Superior temporal gyrus (tissue), 1 donor: ENCODE data around the gene RNF40.

Experiments
- DNase-seq: peaks from one replicate; pipeline ENCODE4 v3.0.0-alpha.2; 2016; ENCODE audit errors: extremely low spot score

Gene RNF40

GRCh38 chr16:30740364-30741251, 21.5 kb upstream of the RNF40 start:
- DNase-seq = no peak

GRCh38 chr16:30741461-30741914, 20.6 kb upstream of the RNF40 start:
- no peak for DNase-seq

DNA sequence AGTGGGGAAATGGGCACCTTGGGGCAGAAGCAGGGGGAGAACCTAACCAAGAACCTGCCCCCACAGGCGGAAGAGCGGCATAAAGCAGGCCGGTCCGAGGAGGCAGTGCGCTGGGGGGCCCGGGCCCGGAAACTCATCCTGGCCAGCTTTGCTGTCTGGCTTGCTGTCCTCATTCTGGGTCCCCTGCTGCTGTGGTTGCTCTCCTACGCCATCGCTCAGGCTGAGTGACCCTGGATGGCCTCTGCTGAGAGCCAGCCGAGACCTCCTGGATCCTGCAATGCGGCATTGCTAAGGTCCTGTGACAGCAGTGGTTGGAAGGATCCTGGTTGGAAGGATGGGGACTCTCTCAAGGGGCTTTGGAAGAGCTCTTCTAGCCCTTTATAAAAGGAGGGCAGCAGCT, 18.4 kb upstream of the RNF40 start:
- no peak for DNase-seq

- DNase-seq = no peak
Measured at GRCh38 chr16:30744183-30744582, 17.9 kb upstream of the RNF40 start.

DNA sequence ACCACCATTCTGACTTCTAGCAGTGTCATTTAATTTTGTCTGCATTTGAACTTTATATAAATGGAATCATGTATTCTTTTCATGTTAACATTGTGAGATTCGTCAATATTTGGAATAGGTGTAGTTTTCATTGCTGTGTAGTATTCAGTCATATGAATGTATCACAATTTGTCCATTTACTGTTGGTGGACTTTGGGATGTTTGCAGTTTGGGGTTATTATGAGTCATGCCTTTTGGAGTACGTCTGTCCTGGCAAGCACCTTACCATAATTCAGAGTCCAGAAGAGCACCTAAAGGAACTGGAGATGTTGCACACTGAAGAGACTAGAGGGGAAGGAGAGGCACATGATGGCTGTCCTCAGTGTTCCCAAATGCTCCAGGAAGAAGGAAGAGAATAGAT, 17.0 kb upstream of the RNF40 start:
- DNase-seq = no peak

DNA sequence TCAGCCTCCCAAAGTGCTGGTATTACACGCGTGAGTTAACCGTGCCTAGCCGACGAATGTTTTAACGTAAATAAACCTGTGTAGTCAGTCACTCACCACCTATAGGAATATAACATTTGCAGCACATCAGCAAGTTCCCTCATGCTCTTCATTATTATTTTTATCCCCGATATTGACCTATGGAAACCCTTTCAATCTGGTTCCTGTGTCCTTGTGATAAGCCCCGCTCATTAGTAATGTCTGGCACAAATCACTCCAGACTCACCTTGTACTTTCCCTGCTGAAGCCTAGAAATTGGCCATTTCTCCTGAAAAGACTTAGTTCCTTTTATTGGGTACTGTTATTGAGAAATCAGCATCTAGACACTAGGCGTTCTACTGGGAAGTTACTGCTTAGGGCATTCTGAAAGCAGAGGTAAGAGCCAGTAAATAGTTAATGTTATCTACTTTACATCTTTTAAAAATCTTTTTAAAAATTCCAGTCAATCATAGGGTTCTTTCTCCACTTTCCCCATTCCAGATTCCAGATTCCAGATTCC, 15.4 kb upstream of the RNF40 start:
- no peak for DNase-seq

DNA sequence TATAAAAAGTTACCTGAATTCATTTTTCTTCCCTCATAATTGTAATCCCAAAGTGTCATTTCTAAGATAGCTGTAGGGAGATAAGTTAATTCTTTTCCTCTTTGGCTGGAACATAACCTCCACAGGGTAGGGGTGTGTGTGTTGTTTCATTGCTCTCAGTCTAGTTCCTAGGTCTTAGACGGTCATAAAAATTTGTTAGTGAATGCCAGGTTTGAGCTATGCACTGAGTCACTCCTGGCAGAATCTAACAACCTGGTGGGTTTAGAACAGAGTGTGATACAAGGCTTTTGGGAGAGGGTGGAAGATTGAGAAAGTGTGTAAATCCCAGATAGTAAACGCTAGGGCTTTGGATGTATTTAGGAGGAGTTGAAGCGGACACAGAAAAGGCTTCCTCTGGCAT, 14.8 kb upstream of the RNF40 start:
- no peak for DNase-seq

DNA sequence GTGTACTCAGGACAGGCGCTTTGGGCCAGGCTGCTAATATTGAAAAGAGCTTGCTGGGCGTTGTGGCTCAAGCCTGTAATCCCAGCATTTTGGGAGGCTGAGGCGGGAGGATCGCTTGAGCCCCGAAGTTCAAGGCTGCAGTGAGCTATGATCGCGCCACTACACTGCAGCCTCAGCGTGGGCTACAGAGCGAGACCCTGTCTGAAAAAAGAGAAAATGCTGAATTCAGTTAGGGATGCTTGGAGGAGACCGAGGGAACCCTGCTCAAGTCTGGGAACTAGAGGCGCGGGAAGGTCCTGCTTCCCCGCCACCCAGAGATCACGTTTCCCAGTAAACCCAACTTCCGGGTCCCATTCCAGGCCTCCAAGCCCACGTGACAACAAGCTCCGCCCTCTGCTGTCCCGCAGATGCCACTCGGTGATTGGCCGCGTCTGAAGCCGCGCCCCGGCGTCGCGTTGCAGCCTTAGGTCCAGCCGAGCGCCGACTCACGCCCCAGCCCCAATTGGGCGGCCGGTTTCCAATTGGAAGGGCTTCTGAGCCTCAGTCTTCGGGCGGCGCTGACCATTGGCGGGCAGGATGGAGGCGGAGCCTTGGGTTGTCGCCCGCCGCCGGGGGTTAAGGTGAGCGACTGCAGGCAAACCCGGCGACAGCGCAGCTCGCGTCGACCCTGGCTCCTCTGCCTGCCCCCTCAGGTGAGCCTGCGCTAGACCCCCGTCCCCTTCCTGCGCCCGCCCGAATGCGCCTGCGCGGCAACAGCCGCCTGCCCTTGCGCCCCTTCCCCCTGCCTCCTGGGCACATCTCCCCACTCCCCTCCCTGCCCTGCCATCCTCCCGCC, 14.1 kb upstream of the RNF40 start, which contains the start of gene PHKG2:
PHKG2 (plus strand) TSS at position 627 of the 835 bp plus-strand sequence. CDS start 396 bp downstream, outside the sequence.
- peak; percentile 99 for DNase-seq

DNA sequence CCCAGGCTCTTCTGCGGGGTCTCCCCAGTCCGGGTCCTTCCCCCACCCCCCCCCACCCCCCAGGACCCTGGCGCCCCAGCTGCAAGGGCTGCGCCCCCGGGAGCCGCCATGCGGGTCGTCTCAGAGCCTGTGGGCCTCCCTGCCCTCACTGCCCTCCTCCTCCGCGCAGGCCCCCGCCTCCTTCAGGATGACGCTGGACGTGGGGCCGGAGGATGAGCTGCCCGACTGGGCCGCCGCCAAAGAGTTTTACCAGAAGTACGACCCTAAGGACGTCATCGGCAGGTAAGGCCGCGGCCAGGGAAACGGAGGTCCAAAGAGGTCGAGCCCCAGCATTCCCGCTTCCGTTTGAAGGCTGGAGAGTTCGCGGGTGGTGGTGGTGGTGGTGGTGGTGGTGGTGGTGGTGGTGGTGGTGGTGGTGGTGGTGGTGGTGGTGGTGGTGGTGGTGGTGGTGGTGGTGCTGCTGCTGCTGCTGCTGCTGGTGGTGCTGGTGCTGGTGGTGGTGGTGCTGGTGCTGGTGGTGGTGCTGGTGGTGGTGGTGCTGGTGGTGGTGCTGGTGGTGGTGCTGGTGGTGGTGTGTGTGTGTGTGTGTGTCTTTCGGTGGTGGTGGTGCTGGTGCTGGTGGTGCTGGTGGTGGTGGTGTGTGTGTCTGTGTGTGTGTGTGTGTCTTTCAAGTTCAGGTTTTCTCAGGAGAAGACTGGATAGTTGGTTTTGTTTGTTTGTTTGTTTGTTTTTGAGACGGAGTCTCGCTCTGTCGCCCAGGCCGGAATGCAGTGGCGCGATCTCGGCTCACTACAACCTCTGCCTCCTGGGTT, 13.3 kb upstream of the RNF40 start:
- DNase-seq = no peak

DNA sequence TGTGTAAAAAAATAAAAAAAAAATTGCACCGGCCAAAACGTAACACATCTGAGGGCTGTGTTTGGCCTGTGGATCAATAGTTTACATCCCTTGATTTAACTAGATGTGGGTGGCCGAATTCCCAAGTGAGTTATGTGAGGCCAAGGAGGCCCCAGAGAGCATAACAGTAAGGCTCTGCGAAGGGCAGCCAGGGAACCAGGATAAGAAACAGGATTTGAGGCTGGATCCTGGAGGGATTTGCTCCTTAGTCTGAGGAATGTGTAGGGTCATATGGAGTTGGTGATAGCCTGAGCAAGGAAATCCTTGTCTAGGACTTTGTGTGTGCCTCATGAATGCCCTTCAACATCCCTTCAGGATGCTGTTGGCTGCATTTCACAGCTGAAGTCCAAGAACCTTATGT, 11.9 kb upstream of the RNF40 start:
- DNase-seq = no peak

GRCh38 chr16:30750876-30751465, 11.2 kb upstream of the RNF40 start:
- DNase-seq = no peak

- no peak for DNase-seq
Measured at GRCh38 chr16:30753596-30753995, 8.5 kb upstream of the RNF40 start.

DNA sequence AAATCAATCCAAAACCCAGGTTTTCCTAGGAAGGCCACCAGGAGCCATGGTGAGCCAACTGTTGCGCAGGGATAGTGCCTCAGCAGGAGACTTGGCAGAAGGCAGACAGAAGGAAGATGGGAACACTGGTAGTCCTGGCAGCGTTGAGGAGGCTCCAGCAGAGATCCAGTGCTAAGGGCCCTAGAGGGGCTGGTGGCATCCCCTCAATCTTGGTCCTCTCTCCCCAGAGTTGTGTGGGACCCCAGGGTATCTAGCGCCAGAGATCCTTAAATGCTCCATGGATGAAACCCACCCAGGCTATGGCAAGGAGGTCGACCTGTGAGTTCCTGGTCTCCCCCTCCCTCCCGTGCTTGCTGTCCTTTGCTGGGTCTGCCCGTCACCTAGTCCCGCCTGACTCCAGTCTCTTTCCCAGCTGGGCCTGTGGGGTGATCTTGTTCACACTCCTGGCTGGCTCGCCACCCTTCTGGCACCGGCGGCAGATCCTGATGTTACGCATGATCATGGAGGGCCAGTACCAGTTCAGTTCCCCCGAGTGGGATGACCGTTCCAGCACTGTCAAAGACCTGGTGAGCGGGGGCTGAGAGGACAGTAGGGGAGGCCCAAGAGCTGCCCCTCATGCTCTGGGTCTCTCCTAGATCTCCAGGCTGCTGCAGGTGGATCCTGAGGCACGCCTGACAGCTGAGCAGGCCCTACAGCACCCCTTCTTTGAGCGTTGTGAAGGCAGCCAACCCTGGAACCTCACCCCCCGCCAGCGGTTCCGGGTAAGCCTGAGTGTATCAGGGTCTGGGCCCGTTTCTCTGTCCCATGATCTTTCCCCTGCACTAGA, 6.0 kb upstream of the RNF40 start:
- DNase-seq = no peak

DNA sequence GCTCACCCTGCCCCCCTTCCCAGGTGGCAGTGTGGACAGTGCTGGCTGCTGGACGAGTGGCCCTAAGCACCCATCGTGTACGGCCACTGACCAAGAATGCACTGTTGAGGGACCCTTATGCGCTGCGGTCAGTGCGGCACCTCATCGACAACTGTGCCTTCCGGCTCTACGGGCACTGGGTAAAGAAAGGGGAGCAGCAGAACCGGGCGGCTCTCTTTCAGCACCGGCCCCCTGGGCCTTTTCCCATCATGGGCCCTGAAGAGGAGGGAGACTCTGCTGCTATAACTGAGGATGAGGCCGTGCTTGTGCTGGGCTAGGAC, 5.4 kb upstream of the RNF40 start:
- DNase-seq = no peak

DNA sequence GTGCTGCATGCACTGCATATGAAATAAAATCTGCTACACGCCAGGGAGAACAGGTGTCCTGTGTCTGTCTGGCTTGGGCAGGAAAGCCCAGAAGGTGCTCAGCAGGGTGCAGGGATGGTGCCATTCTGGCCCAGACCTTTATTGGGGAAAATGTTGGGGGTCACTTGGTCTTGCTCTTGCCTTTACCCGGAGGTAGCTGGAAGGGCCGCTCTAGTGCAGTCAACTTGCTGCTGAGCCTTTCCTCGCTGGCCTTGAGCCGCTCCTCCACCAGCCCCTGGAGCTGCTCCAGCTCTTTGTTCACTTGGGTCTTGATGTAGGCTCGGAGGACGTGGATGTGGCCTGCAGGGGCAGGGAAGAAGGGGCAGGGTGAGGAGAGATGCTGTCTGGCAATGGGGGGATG, 4.8 kb upstream of the RNF40 start:
- DNase-seq = no peak

GRCh38 chr16:30758988-30759491, 3.1 kb upstream of the RNF40 start:
- no peak for DNase-seq

DNA sequence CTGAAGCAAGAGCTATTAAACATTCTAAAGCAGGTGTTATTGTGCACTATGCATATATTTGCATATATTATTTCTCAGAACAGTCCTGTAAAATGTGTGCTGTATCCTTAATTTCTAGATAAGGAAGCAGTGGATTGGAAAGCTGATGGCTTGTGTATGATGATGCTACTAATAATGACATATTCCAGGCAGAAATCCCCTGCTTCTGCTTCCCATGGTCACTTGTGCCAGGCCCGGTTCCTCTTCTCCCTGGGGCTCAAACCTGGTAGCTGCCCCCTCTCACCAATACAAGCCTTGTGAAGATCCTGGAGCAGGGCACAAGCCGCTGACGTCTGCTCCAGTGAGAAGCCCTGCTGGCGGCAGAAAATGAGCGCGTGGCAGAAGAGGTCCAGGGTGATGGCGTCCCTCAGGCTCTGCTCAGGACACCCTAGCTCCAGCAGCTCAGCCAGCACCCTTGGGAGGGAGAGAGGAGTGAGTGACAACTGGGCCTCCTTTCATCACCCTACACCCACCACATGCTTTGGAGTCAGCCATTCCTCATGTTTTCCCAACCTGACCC, 2.0 kb upstream of the RNF40 start:
- no peak for DNase-seq

DNA sequence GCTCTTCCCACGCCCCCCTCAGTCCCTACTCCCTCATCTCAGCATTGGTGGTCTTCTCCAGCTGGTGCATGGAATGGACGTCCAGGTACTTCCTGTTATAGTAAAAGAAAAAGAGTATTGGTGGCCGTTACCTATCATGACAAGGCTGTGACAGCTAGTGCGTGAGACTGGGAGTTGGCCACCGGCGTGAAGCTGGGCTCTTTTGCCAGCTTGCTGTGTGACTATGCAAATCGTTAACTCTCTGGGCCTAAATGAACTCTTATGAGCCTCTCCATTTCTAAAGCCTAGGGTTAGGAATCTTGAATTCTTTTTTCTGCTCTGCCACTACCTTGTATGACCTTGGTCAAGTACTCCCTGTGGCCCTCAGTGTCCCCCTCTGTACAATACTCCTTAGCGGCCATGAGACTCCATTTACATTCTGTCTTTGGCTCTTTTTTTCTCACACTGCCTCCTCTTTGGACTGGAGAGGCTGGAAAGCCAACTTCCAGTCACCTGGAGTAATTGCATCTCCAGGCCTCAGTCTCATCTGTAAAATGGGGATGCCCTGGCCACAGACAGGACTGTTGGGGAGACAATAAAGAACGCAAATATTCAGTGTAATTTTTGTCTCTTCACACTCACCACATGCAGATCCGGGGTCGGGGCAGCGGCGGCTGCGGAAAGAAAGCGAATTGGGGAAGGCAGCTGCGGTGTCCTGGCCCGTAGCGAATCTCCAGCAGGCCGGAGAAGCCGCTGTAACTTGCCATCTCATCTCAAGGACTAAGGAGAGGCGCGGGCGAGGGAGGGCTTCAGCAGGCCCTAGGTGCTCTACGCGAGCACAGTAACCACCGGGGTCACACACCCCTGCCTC, 1.3 kb upstream of the RNF40 start:
- no peak for DNase-seq

DNA sequence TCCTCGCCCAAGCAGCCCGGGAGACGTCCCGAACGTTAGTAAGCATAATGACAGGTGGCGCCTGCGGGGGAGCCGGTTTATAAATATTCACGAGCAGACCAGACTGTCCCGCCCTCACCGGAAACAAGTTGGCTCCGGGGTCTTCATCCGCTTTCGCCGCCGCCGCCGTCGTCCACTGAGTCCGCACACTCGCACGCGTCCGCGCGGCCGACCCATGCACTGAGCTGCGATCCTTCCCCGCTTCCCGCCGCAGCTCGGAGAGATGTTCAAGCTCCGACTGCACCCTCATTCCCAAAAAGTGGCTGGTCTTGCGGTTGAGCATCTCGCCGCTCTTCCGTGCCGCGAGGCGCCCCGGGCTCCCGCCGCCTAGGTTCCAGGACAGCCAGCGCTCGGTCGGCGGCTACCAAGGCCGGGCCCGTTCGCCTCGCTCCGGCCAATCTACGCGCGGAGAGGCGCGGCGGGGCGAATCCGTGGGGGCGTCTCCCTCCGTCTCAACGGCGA, 645 bp upstream of the RNF40 start:
- no peak for DNase-seq
